ENCODE data around the gene MAPK6. TPM values are rescaled to one million over a fixed set of nuclear protein-coding genes. Genes with fewer than 3 reads are reported as not detected.

Gene MAPK6
- total RNA-seq, 1 experiment from 2014 or later, result 92.1 TPM

DNA sequence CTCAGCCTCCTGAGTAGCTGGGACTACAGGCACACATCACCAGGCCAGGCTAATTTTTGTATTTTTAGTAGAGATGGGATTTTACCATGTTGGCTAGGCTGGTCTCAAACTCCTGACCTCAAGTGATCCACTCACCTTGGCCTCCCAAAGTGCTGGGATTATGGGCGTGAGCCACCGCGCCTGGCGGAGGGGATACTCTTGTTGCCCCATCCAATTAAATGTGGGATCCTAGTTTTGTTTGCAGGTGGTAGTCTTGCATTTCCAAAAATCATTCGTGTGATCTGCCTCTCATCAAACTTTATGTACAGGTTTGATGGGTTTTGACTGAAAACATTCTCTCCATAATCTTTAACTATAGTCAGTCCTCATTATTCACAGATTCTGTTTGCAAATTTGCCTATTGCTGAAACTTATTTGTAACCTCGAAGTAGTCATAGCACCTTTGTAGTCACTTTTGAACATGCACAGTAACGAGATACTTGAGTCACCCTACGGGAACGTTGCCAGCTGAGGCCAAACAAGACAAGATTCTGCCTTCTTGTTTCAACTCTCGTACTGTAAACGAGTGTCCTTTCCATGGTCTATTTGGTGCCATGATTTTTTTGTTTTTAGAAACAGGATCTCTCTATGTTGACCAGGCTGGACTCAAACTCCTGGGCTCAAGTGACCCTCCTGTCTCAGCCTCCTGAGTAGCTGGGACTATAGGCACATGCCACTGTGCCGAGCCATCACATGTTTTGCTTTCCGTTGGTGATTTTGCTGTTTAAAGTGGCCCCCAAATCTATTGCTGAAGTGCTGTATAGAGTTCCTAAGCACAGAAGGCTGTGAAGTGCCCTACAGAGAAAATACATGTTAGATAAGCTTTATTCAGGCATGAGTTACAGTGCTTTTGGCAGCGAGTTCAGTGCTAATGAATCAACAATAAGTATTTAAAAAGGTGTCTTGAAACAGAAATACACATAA, 8.1 kb upstream of the MAPK6 start:
- DNase-seq (ENCODE audit: low spot score), result peak; percentile 68

DNA sequence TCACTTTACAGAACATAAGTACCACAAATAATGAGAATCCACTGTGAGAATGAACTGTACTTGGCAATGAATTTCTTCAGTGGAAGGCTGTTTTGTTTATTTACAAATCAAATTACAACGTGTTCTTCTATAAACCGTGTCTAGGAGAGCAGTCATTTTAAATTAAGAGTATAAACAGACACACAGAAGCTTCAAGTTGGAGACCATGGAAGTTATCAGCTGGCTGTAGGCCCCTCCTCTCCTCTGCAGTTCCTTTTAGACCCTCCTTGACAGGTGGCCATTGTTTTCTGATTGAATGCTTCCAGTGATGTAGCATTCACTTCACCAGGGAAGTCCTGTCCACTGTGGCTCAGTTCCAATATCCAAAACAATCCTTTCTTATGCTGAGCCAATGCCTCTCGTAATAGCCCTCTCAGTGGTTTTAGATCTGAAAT, 7.3 kb upstream of the MAPK6 start:
- no peak for DNase-seq (ENCODE audit: low spot score)

DNA sequence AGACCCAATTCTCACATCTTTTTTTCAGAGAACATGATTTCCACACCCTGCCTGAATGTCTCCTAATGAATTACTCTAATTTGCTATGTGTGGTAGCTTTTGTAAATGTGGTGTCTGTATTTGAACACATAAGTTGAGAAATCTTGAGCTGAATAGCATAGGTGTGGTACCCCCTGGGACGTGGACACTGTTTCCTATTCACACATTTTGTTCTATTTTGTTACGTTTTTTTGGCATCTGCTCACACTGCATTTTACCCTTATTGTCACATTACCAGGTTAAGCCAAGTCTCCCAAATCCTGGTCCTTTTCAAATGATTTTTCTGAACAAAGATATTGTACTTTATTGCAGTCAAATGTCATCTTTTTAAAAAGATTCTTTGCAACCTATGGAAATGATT, 6.8 kb upstream of the MAPK6 start:
- no peak for DNase-seq (ENCODE audit: low spot score)

DNA sequence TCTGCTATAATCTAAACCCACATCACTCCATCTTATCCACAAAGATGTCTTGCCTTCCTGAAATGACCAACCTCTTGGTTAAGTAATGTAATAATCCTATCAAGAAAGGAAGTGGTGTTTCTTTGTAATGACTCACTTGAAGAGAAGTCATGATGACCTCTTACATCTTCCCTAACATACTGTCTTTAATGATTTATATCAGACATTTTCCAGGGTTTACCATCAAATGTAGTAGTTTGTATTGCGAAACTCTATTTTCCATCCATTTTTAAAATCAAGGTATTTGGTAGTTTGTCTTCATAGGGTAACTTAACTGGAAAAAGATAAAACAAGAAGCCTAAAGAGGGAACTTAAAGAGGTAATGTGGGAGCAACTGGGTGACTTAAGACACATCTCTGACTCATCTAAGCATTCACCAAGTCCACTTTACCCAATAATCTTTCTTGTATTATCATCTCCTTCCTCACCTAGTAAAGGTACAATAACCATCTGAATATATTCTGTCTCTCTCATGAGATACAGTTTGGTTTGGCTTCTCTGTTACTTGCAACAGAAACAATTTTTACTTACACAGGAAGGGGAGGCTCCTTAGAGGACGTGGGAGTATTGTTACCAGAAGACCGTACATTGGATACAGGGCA, 5.7 kb upstream of the MAPK6 start:
- DNase-seq (ENCODE audit: low spot score), result peak; percentile 74

DNA sequence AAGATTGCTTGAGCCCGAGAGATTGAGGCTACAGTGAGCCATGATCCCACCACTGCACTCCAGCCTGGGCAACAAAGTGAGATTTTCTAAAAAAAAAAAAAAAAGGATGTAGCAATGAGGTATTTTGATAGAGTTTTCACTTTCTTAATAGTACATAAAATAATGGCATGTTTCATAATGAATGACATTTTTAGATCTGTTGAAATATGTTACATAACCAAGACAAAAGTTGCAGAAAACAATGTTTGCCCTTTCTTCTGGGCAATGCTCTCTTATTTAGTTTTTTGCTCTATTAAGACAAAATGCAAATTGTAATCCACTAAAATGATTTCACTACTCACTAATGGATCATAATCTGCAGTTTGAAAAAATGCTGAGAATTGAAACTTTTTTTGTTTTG, 4.4 kb upstream of the MAPK6 start:
- DNase-seq (ENCODE audit: low spot score), result no peak

DNA sequence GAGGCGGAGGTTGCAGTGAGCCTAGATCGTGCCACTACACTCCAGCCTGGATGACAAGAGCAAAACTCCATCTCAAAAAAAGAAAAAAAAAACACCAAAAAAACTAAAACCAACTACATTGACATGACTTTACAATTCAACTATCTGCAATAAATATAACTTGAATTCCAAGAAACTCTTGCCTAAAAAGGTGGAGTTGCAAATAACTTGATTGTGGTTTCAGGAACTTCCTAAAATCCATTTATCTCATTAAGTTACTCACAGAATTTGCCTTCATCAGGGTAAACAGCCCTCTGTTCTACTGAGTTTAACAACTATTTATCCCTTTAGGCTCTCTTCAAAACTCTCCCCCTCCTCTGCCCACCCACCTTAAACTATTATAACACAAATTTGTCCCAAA, 2.7 kb upstream of the MAPK6 start:
- DNase-seq (ENCODE audit: low spot score), result no peak

DNA sequence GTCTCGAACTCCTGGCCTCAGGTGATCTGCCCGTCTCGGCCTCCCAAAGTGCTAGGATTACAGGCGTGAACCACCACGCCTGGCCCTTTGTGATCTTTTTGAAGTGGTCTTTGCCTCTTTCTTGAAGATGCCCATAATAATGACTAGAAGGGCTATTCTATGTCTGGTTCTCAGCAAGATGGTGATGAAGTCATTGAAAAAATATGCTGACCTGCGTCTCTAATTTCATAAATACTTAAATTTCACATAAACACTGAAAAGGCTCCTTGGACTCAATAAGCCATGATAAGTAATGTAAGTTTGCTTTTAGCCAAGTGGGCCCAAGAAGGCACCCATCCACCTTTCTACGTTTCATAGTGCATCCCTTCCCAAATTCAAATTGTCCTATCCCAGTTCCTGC, 775 bp upstream of the MAPK6 start:
- no peak for DNase-seq (ENCODE audit: low spot score)

DNA sequence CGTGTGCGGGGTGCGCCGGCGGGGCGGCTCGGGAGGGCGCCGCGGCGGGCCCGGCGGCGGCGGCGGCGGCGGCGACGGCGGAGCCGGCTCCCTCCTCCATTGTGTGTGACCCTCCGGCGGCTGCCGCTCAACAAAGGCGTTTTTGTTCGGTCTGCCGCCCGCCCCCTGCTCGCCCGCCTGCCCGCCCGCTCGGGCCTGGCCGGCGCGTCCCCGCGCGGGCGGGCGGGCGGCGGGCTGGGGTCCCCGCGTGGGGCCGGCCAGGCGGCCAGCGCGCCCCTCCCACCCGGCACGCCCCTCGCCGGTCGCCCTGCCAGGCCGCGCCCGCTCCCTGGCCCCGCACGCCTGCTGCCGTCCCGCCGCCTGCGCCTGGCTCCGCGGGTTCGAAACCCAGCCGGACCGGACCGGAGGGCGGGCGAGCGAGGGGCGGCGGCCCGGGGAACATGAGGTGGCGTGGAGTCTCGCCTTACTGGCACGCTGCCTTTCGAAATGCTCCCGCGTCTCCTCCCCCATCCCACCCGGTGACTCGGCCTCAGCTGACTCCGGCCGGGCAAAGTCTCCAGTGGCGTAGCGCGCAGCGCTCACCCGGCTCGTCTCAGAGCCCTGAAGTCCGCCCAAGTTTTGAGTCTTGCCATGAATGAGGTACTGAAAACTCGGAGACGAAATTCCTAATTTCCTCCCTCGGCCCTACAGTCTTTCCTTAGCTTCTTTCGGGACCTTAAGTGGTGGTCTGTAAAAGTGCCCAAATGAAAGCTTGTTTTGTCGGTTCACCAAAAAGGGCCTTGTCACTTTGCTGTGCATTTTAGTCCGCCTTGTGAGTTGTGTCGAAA, 588 bp downstream of the MAPK6 start:
- DNase-seq (ENCODE audit: low spot score), result peak; percentile 74

DNA sequence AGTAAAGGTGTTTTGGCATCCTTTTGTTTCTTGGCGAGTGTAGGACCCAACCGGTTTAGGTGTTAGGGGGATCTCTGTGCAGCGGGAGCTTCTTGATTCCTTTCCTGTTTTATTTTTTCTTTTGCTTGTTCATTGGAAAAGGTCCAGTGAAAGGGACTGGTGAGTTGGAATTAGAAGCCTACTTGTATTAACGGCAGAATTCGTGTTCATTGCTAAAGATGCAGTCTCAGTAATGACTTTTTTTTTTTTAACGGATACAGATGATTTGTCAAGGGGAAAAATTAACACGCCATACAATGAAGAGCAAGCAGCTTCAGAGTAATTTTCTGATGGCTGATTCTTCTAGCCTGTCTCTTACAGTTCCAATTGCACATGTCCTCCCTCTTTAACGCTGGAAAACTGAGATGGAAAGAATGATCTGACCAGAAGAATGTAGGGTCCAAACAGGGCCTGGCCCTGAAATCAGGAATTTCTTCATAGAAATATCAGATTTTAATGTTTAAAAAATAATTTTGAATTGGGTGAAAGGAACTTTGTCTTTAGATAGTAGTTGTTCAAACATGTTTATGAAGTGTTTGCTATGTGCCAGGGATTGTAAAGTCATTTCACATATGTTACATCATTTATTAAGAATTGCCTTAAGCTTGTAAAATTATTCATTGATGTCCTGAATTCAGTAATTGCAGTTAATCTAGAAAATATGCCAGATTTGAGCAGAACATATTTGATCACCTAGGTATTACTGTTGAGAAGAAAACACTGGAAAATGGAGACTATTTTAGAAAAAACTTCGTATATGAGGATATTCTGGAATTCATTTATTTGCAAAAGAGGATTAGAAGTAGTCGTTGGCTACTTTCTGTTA, 1.4 kb downstream of the MAPK6 start:
- DNase-seq (ENCODE audit: low spot score), result no peak

DNA sequence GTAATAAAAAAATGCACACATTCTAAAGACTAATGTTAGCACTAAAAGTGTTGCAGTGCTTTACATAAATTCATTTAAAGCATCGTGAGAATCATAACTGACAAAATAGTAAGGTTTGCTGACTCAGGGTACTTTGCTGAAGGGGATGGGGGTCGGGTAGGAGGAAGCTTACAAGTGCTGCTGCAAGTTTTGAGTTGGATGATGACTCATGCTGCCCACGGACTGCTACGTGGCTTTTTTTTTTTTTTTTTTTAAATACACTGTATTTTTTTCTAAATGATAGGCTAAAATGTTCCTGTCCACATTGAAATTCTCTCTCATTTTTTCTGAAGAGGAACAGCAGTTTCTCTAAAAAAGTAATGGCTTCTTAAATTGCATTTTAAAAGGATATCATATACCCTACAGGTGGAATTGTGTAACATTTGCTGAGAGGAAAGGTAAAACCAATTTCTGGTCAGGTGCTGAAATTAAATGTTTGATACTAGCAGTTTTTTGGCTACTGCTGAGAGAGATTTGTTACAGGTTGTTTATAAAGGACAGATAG, 2.2 kb downstream of the MAPK6 start:
- DNase-seq (ENCODE audit: low spot score), result peak; percentile 76

DNA sequence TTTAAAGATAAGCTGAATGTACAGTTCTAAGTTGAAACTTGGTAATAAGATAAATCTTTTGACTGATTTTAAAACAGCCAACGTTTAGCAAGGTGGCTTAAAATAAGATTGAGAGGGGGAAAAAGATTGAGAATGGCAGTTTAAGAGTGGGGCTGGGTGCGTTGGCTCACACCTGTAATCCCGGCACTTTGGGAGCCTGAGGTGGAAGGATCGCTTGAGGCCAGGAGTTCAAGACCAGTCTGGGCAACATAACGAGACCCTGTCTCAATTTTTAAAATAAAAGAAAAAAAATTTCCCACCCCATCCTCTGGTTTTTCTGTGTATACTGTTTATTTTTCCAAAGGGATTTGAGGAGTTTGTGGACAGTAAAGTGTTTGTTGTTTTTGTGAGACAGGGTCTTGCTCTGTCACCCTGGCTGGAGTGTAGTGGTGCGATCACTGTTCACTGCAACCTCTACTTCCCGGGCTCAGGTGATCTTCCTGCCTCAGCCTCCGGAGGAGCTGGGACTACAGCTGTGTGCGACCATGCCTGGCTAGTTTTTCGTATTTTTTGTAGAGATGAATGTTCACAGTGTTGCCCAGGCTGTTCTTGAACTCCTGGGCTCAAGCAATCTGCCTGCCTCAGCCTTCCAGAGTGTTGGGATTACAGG, 3.0 kb downstream of the MAPK6 start:
- no peak for DNase-seq (ENCODE audit: low spot score)

DNA sequence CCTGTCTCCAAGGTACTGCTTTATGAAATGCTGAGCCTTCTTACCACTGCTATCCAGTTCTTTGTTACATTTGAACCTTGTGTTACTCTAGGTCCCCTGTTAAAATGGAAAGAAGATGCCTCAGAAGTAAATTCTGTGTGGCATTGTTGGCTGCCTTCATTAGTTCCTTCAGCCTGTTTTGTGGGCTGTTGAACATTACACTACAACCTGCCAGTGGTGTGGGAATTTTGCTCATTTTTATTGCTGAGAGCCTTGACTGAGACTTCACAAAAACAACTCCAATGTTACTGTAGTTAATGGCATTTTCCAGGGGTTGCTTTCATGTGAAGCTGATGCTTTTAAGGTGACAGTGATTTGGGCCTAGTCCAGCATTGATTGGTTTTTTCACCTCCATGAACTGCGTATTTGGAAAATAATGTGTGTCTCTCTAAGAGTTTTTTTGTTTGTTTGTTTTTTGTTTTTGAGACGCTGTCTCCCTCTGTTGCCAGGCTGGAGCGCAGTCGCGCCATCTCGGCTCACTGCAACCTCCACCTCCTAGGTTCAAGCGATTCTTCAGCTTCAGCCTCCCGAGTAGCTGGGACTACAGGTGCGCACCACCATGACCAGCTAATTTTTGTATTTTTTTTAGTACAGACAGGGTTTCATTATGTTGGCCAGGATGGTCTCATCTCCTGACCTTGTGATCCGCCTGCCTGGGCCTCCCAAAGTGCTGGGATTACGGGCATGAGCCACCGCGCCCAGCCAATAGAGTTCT, 4.3 kb downstream of the MAPK6 start:
- DNase-seq (ENCODE audit: low spot score), result no peak

DNA sequence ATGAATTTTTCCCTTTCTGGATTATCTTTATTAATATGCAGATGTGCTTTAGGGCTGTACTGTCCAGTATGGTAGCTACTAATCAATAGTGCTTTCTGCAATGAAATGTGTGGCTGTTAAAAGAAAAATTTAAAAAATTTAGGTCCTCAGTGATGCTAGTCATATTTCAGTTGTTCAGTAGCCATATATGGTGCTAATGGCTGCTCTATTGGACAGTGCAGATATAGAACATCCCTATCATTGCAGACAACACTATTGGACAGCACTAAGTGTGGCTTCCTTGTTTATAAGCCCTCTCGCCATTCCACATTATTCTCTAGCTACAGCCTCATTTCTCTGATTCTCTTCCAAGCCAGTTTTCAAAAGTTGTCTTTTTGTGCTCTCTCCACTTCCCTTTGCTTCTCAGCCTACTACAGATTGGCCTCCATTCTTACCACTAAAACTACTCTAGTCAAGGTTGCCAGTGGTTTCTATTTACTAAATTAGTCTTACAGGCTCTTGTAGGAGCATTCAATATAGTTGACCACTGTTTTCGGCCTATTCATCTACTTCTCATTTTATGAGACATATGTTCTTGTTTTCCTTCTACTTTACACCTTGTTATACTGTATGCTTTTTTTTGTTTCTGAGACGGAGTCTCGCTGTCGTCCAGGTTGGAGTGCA, 9.5 kb downstream of the MAPK6 start:
- DNase-seq (ENCODE audit: low spot score), result no peak

DNA sequence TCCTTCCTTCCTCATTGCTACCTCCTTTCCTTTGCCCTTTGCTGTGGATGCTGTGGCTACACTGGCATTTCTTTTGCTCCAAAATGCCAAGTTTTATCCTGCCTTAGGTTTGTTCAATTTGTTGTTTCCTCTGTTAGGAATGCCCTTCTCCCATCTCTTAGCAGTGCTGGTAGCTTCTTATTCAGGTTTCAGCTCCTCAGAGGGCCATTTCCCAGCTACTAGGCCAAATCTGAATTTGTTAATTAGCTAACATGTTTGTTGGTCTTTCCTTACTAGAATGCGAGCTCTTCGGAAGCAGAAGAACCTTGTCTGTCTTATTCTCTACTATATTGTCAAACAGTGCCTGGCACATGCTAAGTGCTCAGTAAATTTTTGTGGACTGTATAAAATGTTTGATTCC, 11.0 kb downstream of the MAPK6 start:
- no peak for DNase-seq (ENCODE audit: low spot score)

DNA sequence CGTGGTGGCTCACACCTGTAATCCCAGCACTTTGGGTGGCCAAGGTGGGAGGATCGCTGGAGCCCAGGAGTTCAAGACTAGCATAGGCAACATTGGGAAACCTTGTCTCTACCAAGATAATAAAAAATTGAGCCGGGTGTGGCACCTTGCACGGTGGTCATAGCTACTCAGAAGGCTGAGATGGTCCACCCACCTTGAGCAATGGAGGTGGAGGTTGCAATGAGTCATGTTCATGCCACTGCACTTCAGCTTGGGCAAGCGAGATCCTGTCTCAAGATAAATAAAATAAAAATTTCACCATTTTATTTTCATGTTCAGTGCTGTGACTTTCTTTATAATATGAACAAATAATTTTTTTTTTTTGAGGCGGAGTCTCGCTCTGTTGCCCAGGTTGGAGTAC, 12.5 kb downstream of the MAPK6 start:
- peak; percentile 45 for DNase-seq (ENCODE audit: low spot score)

DNA sequence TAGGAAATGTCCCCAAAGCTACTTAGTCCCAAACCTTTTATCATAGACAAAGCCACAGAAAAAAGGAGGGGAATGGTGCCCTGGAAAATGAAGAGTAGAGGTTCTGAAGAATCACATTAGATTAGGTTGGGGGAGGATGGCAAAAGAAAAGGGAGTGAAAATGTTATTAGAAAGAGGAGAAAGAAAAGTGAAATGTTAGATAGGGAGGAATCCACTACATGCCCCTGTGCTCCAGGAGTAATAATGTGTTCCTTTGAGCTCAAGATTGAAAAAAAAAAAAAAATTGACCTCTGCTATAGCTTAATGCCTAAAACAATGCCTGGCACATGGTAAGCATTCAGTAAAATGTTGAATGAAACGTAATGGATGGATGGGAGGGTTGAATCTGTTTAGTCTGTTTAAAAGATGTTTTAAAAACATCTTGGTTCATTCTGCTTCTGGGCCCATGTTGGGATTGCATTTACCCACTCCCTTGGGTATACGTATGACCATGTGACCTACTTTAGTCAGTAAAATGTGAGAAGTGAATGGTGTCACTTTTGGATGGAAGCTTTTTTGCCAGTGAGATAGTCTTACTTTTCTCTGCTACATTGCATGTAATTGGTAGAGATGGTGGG, 19.0 kb downstream of the MAPK6 start:
- no peak for DNase-seq (ENCODE audit: low spot score)

DNA sequence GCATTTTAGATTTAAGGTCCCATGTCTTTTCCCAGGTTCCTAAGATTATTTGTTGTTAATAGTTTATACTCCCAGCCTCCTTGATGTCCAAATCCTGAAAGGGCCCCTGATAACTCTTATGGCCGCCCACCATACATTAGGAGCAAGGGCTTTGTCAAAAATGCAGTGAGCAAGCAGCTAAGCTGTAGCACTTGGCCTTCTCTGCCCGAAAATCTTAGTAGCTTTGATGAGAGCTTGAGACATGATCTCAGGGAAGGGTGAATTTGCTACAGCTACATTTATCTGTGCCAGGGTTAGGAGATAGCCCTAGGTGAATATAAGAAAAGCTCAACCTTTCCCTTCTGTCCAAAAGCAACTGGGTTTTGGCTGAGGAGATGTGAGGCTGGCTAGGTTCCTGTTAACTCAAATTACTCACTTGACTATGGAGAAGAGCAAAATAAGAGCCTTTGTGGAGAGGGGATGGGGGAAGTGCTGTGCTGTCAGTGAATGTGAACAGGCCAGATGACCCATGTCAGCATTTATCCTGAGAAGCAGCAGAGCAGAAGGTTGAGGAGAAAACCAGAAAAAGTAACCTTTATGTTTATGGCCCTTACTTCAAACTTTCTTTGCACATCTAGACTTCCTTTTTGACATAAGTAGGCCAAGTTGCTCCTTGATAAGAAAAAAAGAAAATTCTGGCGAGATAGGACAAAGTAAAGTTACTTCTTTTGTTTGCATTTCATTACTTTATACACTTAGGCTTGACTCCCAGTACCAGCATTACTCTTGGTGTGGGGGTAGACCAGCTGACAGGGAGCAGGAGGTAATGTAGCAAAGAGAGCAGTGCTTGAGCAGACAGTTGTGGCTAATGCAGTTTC, 21.1 kb downstream of the MAPK6 start:
- no peak for DNase-seq (ENCODE audit: low spot score)

Measured in A172 (cell line).